Measurements from ENCODE around the gene STOML1. TPM values are rescaled to one million over a fixed set of nuclear protein-coding genes. Genes with fewer than 3 reads are reported as not detected.

Gene STOML1
- total RNA-seq, 2 experiments from 2014 or later, result 8.0 to 8.9 TPM

- DNase-seq (ENCODE audit: low spot score), result no peak
- Histone ChIP-seq H3K79me2 (ENCODE audit: insufficient read depth, low read depth, low read length) (no peaks in the 10 kb centered on the region), H3K36me3 (ENCODE audit: insufficient read depth, low read length) (no peaks in the 10 kb centered on the region), H4K20me1 (ENCODE audit: insufficient read depth, low read length) (no peaks in the 10 kb centered on the region), H2AFZ (ENCODE audit: low read length) (no peak overlapping the region), H3K4me2 (ENCODE audit: low read length) (no peak overlapping the region), H3K27ac (ENCODE audit: low read depth, low read length, poor library complexity, severe bottlenecking) (no peak overlapping the region), H3K9me2 (ENCODE audit: insufficient read depth, low read length) (no peaks in the 10 kb centered on the region), H3K4me3 (ENCODE audit: low read depth, low read length, poor library complexity, severe bottlenecking) (no peak overlapping the region), H3K4me1 (ENCODE audit: insufficient read depth, low read length, poor library complexity, severe bottlenecking) (no peaks in the 10 kb centered on the region), H3K9me3 (ENCODE audit: low read length) (no peaks in the 10 kb centered on the region)
- ChIA-PET CTCF (ENCODE audit: unreplicated experiment) (interaction anchor here (0.6 kb wide), 2 partner anchors 14 kb away, joined by 3 to 5 read pairs; no protein-coding TSS in a partner anchor), POLR2A (no interaction called here)
- no TSS peak for BruUV-seq (replicated peaks)
- intact Hi-C loops (cut with micrococcal nuclease; ENCODE audit: unreplicated experiment), result no loop called here
- no peak for TF ChIP-seq EZH2phosphoT487 (IDR thresholded peaks at IDR 0.05; ENCODE audit: borderline replicate concordance, low read depth, low read length)
- TF ChIP-seq CTCF (conservative IDR thresholded peaks at IDR 0.05; ENCODE audit: low read length), result no peak
These were observed 55.9 kb downstream of the STOML1 start for GRCh38 chr15:73936181-73936580.

GRCh38 chr15:73935547-73935946, 56.5 kb downstream of the STOML1 start:
- Histone ChIP-seq H3K36me3 (ENCODE audit: insufficient read depth, low read length) (no peaks in the 10 kb centered on the region), H3K27ac (ENCODE audit: low read depth, low read length, poor library complexity, severe bottlenecking) (no peak overlapping the region), H3K4me3 (ENCODE audit: low read depth, low read length, poor library complexity, severe bottlenecking) (no peak overlapping the region), H3K4me2 (ENCODE audit: low read length) (no peak overlapping the region), H3K9me2 (ENCODE audit: insufficient read depth, low read length) (no peaks in the 10 kb centered on the region), H3K9me3 (ENCODE audit: low read length) (no peaks in the 10 kb centered on the region), H2AFZ (ENCODE audit: low read length) (no peak overlapping the region), H4K20me1 (ENCODE audit: insufficient read depth, low read length) (no peaks in the 10 kb centered on the region), H3K4me1 (ENCODE audit: insufficient read depth, low read length, poor library complexity, severe bottlenecking) (no peaks in the 10 kb centered on the region), H3K79me2 (ENCODE audit: insufficient read depth, low read depth, low read length) (no peaks in the 10 kb centered on the region)
- TF ChIP-seq EZH2phosphoT487 (IDR thresholded peaks at IDR 0.05; ENCODE audit: borderline replicate concordance, low read depth, low read length) (no peak), CTCF (conservative IDR thresholded peaks at IDR 0.05; ENCODE audit: low read length) (no peak)
- CTCF ChIA-PET (ENCODE audit: unreplicated experiment), result interaction anchor here (0.6 kb wide), 2 partner anchors 13 to 14 kb away, joined by 3 to 5 read pairs; no protein-coding TSS in a partner anchor
- intact Hi-C loops (cut with micrococcal nuclease; ENCODE audit: unreplicated experiment), result no loop called here
- DNase-seq (ENCODE audit: low spot score), result no peak
- no TSS peak for BruUV-seq (replicated peaks)
- POLR2A ChIA-PET, result interaction anchor here (0.7 kb wide), 1 partner anchor 15 kb away, joined by 7 read pairs; no protein-coding TSS in a partner anchor

GRCh38 chr15:73934281-73934680, 57.8 kb downstream of the STOML1 start:
- no TSS peak for BruUV-seq (replicated peaks)

More at GRCh38 chr15:73934281-73934680, 57.8 kb downstream of the STOML1 start:
- H3K79me2 ChIP-seq (ENCODE audit: insufficient read depth, low read depth, low read length), result no peaks in the 10 kb centered on the region
- no peaks in the 10 kb centered on the region for H3K4me1 ChIP-seq (ENCODE audit: insufficient read depth, low read length, poor library complexity, severe bottlenecking)
- H3K27ac ChIP-seq (ENCODE audit: low read depth, low read length, poor library complexity, severe bottlenecking), result no peak overlapping the region
- DNase-seq (ENCODE audit: low spot score), result no peak
- POLR2A ChIA-PET, result no interaction called here
- no peak overlapping the region for H2AFZ ChIP-seq (ENCODE audit: low read length)
- no peak overlapping the region for H3K4me3 ChIP-seq (ENCODE audit: low read depth, low read length, poor library complexity, severe bottlenecking)
- no peak overlapping the region for H3K4me2 ChIP-seq (ENCODE audit: low read length)
- CTCF ChIA-PET (ENCODE audit: unreplicated experiment), result no interaction called here
- no peak for TF ChIP-seq CTCF (conservative IDR thresholded peaks at IDR 0.05; ENCODE audit: low read length)
- no peak for TF ChIP-seq EZH2phosphoT487 (IDR thresholded peaks at IDR 0.05; ENCODE audit: borderline replicate concordance, low read depth, low read length)
- H3K9me2 ChIP-seq (ENCODE audit: insufficient read depth, low read length), result no peaks in the 10 kb centered on the region
- H3K9me3 ChIP-seq (ENCODE audit: low read length), result no peaks in the 10 kb centered on the region
- intact Hi-C loops (cut with micrococcal nuclease; ENCODE audit: unreplicated experiment), result no loop called here
- H3K36me3 ChIP-seq (ENCODE audit: insufficient read depth, low read length), result no peaks in the 10 kb centered on the region
- no peaks in the 10 kb centered on the region for H4K20me1 ChIP-seq (ENCODE audit: insufficient read depth, low read length)

All from OCI-LY7 (cell line).